NCI-H1930 (cell line): ENCODE results near the gene HMHB1.

Experiments used
- DNase-seq, 2 experiments: peaks; one replicate each; lab custom pipeline; 2025; lab: John Stamatoyannopoulos, UW

The HMHB1 gene

GRCh38 chr5:143812085-143812705 lies at the start of gene HMHB1:
TSS of gene HMHB1 (plus strand) at chr5:143812161.
- no peak for DNase-seq

DNA sequence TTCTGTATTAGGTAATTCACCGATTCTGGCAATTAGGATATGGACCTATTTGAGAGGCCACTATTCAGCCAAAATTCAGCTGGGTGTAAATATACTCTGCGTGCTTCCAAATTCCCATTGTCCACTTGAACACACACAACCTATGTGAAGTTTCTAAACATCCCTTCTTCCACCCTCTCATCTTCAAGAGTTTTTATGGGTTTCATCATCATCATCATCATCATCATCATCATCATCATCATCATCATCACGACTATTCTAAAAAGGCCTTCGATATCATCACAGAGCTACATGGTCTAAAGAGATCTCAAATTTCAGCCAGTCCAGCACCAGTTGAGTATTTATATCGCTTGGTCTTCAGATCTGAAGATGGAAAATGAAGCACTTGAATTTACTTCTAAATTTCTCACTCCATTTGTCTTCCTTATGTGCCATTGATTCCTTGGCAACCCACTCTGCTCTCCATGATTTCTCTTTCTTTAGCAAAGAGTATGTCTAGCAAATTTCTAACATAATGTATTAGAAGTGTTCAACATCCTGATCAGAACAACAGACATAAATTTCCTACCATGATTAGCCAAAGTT lies 49.2 kb upstream of the HMHB1 start:
- no peak for DNase-seq

GRCh38 chr5:143767162-143767561 lies 44.8 kb upstream of the HMHB1 start:
- no peak for DNase-seq

GRCh38 chr5:143769026-143769786 lies 42.8 kb upstream of the HMHB1 start:
- DNase-seq = no peak

DNA sequence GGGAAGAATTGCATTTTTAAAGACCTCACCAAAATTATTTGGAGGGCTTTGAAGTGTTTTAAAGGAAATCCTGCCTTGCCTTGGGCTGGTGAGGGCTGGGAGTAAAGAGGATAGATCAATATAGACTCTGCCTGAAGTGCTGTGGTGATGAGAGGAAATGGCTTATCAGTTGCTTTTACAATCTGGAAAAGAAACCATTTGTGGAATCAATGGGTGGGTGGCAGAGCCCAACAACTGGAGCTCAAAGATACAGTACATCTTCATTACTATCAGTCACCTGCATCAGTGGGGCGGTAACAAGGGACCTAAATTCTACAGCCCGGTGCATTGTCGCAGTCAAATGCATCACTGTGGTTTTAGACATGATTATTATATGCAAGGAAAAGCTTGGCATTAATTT lies 41.5 kb upstream of the HMHB1 start:
- no peak for DNase-seq

GRCh38 chr5:143771189-143771588 lies 40.8 kb upstream of the HMHB1 start:
- no peak for DNase-seq

DNA sequence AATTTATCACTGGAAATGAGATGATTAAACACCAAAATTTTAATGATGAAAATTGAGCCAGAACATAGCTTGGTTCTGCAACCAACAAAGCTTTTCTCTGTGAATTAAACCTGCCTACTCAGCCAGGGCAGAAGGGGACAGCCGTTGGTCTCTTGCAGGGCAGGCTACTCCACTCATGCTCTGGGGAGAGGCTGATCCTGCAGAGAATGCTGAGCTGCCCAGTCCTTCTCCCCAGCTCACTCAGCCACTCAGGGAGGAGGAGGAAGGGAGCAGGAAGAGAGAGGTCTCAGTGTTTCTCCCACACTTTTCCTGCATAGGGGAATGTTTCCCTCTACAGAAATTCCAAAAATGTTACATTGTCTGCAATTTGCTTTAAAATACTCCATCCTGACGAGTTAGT lies 40.4 kb upstream of the HMHB1 start:
- no peak for DNase-seq

DNA sequence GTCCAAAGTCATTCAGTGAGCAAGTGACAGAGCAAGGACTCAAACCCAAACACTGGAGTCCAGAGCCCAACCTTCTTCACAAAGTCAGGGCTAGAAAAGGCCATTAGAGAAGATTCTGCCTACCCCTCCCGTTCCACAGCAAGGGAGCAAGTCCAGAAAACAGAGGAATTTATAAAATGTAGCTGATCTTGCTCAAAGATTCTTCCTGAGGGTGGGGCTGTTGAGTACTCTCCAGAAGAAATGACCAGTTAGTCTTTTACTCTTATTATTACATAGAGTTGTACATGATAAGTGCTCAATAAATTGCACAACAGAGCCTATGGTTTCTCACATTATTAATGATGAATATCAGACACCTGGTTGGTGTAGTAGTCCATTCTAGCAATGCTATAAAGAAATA lies 39.3 kb upstream of the HMHB1 start:
- DNase-seq = no peak

DNA sequence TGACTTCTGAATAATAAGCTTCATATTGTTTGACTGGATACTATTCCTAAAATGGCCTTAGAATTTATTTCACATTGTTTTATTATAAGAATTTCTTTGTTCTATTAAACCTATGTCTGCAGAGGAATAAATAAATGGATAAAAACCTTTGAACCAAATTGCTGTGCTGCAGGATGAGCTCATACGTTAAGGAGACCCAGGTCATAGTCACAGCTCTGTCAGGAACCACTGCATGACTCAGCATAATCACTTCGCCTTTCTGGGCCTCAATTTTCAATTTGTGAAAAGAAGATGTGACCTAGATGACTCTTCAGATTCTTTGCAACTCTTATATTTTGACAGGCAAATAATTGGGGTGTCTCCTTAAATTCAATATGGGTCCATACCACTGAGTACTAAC lies 36.7 kb upstream of the HMHB1 start:
- no peak for DNase-seq

DNA sequence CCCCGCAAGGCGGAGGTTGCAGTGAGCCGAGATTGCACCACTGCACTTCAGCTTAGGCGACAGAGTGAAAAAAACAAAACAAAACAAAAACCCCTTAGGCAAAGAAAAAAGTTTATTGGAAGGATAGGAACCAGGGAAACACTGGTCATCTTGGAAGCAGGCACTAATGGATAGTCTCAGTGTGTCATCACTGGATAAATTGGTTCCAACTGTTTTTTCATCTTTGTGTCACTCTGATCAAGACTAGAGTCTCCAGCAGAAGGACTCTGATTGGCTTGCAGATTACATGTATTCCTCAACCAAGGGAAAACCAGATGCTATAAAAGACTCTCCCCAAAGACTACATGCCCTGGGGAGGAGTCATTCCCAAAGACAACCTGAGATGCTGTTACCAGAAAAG lies 35.0 kb upstream of the HMHB1 start:
- DNase-seq = no peak

DNA sequence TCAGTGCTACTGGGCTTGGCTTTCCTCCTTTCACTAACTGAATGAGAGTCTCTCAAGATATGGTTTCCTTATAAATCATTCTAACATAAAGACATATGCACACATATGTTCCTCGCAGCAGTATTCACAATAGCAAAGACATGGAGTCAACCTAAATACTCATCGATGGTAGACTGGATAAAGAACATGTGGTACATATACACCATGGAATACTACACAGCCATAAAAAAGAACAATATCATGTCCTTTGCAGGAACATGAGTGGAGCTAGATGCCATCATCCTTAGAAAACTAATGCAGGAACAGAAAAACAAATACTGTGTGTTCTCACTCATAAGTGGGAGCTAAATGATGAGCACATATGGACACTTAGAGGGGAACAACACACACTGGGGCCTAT lies 32.5 kb upstream of the HMHB1 start:
- DNase-seq = no peak

DNA sequence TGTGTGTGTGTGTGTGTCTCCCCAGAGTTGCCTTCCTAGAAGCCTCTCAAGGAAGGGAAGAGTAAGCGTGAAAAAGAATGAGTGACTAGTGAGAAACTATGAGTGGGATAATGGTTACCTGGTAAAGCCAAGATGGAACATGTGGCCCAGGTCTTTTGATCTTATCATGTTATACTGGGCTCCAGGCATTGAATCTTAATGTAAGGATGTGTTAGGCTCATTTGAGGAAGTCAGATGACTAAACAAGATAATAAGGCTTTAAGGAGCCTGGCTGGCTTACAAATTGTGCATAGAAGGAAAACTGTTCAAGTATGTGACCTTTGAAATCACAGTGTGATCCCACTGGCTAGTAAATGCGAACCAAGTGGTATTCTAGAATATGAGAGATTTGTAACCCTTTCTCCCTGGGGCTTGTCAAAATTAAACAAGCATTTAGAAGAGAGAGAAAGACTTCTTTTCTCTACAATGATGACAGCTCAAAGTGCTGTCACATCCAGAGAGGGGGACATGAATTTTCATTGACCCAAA lies 29.9 kb upstream of the HMHB1 start:
- no peak for DNase-seq

GRCh38 chr5:143782588-143783386 lies 29.2 kb upstream of the HMHB1 start:
- no peak for DNase-seq

- DNase-seq = no peak
Observed at GRCh38 chr5:143788401-143788800, 23.6 kb upstream of the HMHB1 start.

GRCh38 chr5:143790457-143791112 lies 21.4 kb upstream of the HMHB1 start:
- no peak for DNase-seq

- DNase-seq = no peak
Observed at GRCh38 chr5:143791848-143792731, 19.9 kb upstream of the HMHB1 start.

GRCh38 chr5:143793249-143793648 lies 18.7 kb upstream of the HMHB1 start:
- no peak for DNase-seq

DNA sequence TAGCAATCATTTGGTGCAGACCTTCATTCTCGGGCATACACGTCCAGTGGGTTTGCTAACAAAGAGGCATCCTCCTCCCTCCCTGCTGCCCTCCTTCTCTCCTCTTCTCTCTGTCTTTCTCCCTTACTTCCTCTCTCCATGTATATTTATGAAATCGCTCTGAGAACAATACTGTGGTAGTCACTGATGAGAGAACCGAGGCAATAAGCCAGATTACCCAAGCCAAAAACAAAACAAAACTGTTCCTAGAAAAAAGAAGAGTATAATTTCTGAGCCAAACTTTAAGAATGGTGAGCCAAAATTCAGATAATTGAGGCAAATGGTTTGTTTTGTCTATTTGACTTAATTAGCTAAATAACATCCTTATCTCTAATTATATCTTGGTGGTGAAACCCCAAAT lies 15.8 kb upstream of the HMHB1 start:
- DNase-seq = no peak

DNA sequence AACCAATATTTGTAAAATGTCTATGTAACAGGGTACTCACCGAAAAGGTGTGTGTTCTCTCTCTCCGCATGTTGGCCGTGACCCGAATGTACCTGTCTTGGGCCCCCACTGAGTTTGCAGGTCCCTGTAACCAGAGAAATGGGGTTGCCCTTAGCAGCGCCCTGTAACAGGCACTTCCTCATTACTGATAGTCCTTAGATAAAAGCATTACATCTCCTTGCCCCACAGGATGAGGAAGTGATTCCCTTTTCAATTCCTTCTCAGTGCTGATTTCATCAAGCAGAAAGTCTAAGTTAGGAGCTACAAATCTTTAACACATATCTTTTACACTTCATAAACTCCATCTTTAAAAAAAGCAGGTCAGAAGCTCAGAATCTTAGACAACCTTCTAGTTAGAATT lies 15.2 kb upstream of the HMHB1 start:
- no peak for DNase-seq

- no peak for DNase-seq
Observed at GRCh38 chr5:143800715-143801114, 11.2 kb upstream of the HMHB1 start.
